H7 (cell line): ENCODE results near the gene CCT7. TPM values are rescaled to one million over a fixed set of nuclear protein-coding genes. Genes with fewer than 3 reads are reported as not detected.

Experiments used
- DNase-seq: peaks from one replicate; pipeline ENCODE4 v3.0.0; 2012
- H3K27me3 ChIP-seq: 2 replicates; pipeline ENCODE4 v1.6.0; 2011; ENCODE audit warnings: mild to moderate bottlenecking, low read length; ENCODE audit not compliant: control insufficient read depth, insufficient read depth
- H3K36me3 ChIP-seq: replicated peaks from 2 replicates; pipeline ENCODE4 v1.5.1; 2011; ENCODE audit warnings: low read length; ENCODE audit not compliant: control insufficient read depth, insufficient read depth
- H3K4me3 ChIP-seq: 2 replicates; pipeline ENCODE4 v1.5.1; 2011; ENCODE audit warnings: low read depth, mild to moderate bottlenecking, control low read depth, low read length, moderate library complexity; ENCODE audit not compliant: insufficient read depth
- total RNA-seq: library from RNA; depleted of rRNA; stranded (reverse); fragments of >200 nt; shearing (Covaris generic); gene quantifications from 2 replicates; pipeline ENCODE4 v1.2.3, GENCODE V29; 2014

Gene CCT7
- total RNA-seq, 1 experiment from 2014 or later: 529 TPM

DNA sequence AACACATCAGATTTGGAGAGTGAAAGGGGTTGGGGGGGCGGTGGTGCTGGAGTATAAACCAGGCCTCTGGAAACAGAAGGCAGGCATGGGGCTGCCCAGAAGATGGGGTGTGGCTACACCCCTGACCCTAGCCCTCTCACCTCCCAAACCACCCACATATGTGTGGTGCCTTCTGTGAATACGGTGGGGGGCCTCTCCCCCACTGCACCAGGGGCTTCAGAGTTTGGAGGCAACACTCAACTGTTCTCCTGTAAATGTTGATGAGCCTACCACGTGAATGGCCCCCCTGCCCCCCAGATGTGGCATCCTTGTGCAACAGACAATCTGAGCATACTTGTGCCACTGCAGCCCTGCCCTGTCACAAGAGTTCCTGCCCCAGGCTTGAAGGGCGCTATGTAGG, 30.7 kb downstream of the CCT7 start:
- H3K36me3 ChIP-seq: peaks cover 1% of the 10 kb centered on the region
- peaks cover 21% of the 10 kb centered on the region for H3K27me3 ChIP-seq
- no peak overlapping the region for H3K4me3 ChIP-seq
- no peak for DNase-seq

- Histone ChIP-seq H3K4me3 (no peak overlapping the region), H3K27me3 (peaks cover 28% of the 10 kb centered on the region), H3K36me3 (peaks cover 1% of the 10 kb centered on the region)
- DNase-seq: no peak
These were observed 31.4 kb downstream of the CCT7 start for GRCh38 chr2:73265298-73266060.

DNA sequence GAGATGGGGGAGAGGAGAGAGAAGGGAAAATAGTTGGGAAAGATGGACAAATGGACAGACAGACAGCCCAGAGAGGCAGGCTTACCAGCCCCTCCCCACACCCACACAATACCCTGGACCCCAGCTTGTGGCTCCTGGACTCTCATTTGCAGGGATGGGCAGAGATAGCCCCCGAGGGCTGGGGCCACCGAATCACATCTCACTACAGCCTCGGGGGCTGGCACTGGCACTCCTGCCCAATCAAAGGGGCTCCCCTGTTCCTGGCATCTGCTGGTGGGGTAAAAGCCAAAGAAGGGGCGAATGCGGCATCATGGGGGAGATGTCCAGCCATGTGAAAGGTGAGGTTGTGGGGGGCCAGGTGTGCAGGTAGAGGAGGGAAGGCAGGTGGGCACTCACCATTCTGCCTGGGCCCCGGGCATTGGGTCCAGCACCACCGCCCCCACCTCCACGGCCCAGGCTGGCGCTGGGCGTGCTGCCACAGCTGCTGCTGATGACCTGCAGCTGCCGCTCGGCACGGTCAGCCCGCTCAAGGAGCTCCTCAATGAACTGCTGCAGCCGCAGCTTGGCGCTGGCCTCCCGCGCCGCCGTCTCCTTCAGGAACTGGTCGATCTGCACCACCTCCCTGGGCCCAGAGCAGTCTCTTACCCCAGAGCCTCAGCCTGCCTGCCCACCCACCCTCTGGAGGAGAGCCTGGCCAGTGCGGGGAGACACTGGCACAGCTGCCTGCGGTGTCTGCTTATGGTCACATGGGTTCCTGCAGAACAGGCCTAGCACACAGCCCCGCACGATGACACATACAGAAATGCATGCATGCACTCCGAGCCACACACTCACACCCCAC, 32.2 kb downstream of the CCT7 start:
- Histone ChIP-seq H3K27me3 (peaks cover 34% of the 10 kb centered on the region), H3K4me3 (no peak overlapping the region), H3K36me3 (peaks cover 1% of the 10 kb centered on the region)
- DNase-seq: peak; percentile 37

DNA sequence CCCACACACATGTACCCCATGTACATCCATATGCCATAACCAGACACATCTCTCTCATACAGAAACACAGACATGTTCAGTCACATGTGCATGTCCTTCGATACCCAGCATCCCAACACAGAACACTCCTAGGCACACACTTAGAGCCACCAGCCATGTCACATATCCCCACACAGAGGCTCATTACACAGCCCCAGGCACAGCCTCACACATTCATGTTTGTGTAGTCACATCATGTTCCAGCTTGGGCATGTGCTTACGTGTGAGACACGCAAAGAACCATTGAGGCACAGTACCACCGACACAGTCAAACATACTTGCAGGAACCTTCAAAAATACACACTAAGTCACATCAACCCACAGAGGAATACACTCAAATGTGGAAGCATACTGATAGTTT, 32.9 kb downstream of the CCT7 start:
- no peak for DNase-seq
- peaks cover 1% of the 10 kb centered on the region for H3K36me3 ChIP-seq
- peaks cover 35% of the 10 kb centered on the region for H3K27me3 ChIP-seq
- H3K4me3 ChIP-seq: no peak overlapping the region

GRCh38 chr2:73268366-73268829, 34.3 kb downstream of the CCT7 start:
- peaks cover 35% of the 10 kb centered on the region for H3K27me3 ChIP-seq
- H3K4me3 ChIP-seq: peak overlapping the region; percentile 59
- DNase-seq: no peak
- no peaks in the 10 kb centered on the region; the same call in 1 of the 2 replicates for H3K36me3 ChIP-seq

DNA sequence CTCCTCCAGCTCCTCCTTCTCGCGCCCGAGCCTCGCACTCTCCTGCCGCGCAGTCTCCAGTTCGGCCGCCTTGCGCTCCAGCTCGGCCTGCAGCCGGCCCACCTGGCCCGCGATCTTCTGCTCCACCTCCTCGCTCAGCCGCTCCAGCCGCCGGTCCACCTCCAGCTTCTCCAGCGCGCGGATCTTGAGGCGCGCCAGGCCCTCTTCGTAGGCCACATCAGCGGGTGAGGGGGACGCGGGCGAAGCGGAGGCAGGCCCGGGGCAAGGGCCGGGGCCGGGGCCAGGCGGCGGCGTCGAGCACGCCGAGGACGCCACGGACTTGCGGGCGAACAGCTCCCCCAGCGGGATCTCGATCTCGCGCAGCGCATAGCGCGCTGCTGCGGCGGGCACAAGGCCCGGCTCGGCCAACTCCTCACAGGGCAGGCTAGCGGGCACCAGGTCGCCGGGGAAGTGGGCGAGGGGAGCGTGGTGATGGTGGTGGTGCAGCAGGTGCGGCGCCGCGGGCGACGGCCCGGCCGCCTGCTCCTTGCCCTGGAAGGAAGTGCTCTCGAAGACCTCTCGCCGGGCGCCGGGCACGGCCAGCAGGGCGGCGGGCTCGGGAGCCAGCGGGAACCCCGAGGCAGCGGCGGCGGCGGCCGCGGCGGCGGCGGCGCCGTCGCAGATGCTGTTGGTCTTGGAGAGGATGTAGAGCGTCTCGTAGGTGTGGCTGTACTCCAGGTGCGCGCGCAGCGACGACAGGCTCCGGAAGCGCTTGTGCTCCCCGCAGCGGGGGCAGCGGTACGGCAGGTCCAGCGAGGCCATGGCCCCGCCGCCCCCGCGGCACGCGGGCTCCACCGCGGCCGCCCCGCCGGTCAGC, 35.0 kb downstream of the CCT7 start:
- Histone ChIP-seq H3K4me3 (peak overlapping the region; percentile 59), H3K27me3 (peaks cover 35% of the 10 kb centered on the region), H3K36me3 (no peaks in the 10 kb centered on the region; the same call in 1 of the 2 replicates)
- peak; percentile 97 for DNase-seq

DNA sequence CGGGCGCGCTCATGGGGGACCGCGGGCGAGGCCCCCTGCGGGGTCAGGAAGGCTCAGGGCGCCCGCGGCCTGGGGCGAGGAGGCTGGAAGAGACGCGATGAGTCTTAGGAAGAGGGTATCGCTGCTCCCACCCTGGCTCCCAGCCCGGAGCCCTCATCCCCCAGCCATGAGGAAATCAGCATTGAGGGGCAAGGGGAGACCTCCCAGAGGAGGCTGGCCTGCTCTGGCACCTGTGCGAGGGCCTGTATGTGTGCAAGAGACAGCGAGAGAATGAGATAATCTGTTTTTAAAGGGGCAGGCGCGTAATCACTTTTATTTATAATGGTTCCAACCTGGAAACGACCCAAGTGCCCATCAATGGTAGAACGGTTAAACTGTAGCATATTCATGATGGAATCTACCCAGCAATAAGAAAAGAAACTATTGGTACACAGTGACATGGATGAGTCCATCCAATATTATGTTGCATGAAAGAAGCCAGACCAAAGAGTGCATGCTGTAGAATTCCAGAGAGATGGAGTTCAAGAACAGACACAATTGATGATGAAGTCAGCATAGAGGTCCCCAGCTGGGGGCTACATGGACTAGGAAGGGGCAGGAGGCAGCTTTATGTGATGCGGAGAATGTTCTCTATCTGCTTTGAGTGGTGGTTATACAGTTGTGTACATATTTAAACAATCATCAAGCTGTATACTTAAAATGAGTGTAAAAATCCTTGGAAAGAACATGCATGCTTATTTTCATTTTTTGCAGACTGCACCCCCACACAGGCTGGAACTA, 35.8 kb downstream of the CCT7 start:
- no peak for DNase-seq
- Histone ChIP-seq H3K27me3 (peaks cover 35% of the 10 kb centered on the region), H3K4me3 (peak overlapping the region; percentile 59), H3K36me3 (no peaks in the 10 kb centered on the region)

DNA sequence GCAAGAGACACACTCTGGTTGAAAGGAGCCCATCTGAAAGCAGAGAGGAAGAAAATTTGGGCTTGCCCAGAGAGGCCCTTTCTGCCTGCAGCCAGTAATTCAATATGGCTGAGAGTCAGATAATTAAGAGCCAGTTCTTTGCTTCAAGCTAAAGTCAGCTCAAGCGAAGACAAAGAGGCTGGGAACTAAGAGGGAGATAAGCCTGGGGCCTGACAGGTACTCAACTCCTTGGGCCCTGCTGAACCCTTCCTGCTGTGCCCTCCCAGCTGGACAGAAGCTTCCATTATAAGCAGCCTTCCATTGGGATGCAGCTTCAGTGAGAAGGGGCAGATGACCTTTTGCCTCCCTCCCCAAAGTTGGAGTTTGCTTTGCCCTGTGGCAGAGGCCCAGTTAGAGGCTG, 38.2 kb downstream of the CCT7 start:
- DNase-seq: no peak
- H3K36me3 ChIP-seq: no peaks in the 10 kb centered on the region; the same call in 1 of the 2 replicates
- H3K27me3 ChIP-seq: peaks cover 33% of the 10 kb centered on the region
- no peak overlapping the region for H3K4me3 ChIP-seq

DNA sequence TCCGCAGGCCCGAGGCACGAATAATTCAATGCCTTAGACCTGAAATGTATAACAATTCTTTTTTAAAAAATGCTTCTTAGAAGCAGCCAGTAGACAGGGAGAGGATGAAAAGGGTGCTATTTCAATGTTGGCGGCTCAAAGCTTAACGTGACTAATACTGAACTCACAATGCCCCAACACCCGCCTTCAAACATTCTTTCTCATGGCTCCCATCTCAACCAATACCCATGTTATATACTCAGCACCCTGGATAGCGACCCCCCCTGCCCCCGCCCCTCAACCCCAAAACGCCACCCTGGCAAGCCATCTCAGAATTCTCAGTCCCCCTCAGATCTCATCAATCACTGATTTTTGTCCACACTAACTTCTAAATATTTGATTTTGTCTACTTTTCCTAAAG, 45.7 kb downstream of the CCT7 start:
- peaks cover 4% of the 10 kb centered on the region; the same call in 1 of the 2 replicates for H3K27me3 ChIP-seq
- peak; percentile 50 for DNase-seq
- H3K36me3 ChIP-seq: no peaks in the 10 kb centered on the region; the same call in 1 of the 2 replicates
- no peak overlapping the region for H3K4me3 ChIP-seq

DNA sequence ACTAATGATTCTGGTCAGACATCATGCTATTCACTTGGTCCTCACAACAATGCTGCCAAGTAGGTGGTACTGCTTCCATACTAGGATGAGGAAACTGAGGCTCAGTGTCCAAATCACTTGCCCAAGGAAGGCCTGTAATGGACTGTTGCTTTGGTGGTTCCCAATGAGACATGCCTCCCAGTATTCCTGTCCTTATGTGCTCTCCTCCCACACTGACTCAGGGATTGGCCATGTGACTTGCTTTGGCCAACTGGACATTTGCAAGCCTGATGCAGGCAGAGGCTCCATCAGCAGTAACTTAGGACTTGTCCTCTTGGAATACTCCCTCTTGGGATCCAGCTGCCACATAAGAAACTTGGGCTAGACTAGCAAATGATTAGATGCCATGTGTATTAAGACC, 47.1 kb downstream of the CCT7 start:
- Histone ChIP-seq H3K27me3 (peaks cover 17% of the 10 kb centered on the region), H3K4me3 (no peak overlapping the region)
- no peak for DNase-seq

GRCh38 chr2:73282924-73283544, 48.9 kb downstream of the CCT7 start:
- H3K4me3 ChIP-seq: peak overlapping the region; percentile 74
- peak; percentile 66 for DNase-seq
- no peaks in the 10 kb centered on the region for H3K36me3 ChIP-seq
- H3K27me3 ChIP-seq: peaks cover 30% of the 10 kb centered on the region

More for the DNA sequence above, 47.1 kb downstream of the CCT7 start:
- no peaks in the 10 kb centered on the region; the same call in 1 of the 2 replicates for H3K36me3 ChIP-seq

DNA sequence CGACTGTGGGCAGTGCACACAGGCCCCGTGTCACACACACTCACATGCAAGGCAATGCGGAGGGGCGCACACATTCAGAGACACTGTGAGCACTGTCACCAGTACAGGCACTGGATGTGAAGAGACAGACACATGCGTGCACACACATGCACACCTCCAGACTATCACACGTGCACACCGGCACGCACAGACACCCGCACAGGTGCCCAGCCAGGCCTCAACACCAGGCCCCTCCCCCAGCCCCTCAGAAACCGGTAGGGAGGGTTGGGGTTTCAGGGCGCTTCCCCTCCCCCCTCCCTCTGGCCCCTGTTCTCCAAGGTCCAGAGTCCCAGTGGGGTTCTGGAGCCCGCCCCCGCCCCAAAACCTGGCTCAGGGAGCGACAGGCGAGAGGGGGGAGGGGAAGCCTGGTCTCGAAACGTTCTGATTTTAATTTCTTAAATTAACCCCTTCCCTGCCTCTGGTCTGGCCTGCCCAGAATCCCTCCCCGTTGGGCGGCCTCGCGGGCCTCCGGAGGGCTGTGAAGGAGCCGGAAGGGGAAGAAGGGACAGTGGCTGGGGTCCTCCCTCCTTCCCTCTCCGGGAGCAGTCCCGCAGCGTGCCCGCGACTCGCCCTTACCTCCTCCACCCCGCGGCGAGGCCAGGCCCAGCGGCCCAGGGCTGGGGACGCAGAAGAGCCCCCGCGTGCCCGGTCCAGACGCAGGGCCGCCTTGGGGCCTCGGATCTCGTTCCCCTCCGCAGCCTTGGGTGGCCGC, 49.6 kb downstream of the CCT7 start:
- Histone ChIP-seq H3K4me3 (peak overlapping the region; percentile 74), H3K36me3 (no peaks in the 10 kb centered on the region), H3K27me3 (peaks cover 37% of the 10 kb centered on the region)
- peak; percentile 82 for DNase-seq
